H1 (cell line): ENCODE data around the gene IL36RN. TPM values are rescaled to one million over a fixed set of nuclear protein-coding genes. Genes with fewer than 3 reads are reported as not detected.

ENCODE experiments used
- CTCF ChIA-PET: fragments of 300-600 bp; sonication (Branson Sonifier 250); formaldehyde crosslinking; loops from one replicate; lab custom pipeline; 2021; ENCODE audit not compliant: partially characterized antibody; lab: Charles Lee
- POLR2A ChIA-PET: fragments of 300-600 bp; sonication (Branson Sonifier 250); formaldehyde crosslinking; loops from one replicate; lab custom pipeline; 2021; ENCODE audit warnings: inconsistent platforms; ENCODE audit not compliant: partially characterized antibody; lab: Charles Lee
- DNase-seq, 2 experiments: peaks; one replicate each; pipeline versions ENCODE4 v3.0.0 to v3.0.0-alpha.2; 2010 to 2022; ENCODE audit warnings: low spot score in 2 of 2, low read depth in 1 of 2, mixed read lengths in 1 of 2
- FAIRE-seq: peaks from 2 replicates; lab custom pipeline; 2011; peaks lifted over from hg19 to GRCh38; lab: Jason Lieb, UNC
- H2AFZ ChIP-seq: 2 replicates; pipeline ENCODE4 v1.8.1; 2012; ENCODE audit warnings: low read length, inconsistent platforms
- H2AK5ac ChIP-seq: 2 replicates; pipeline ENCODE4 v1.6.1; 2013; ENCODE audit warnings: low read depth, low read length
- H2BK120ac ChIP-seq: replicated peaks from 2 replicates; pipeline ENCODE3; 2013; ENCODE audit warnings: low read depth, low read length, inconsistent platforms
- H2BK12ac ChIP-seq: 2 replicates; pipeline ENCODE4 v1.6.1; 2013; ENCODE audit warnings: low read depth, low read length
- H2BK15ac ChIP-seq: 2 replicates; pipeline ENCODE4 v1.6.1; 2013; ENCODE audit warnings: low read length
- H2BK20ac ChIP-seq: 2 replicates; pipeline ENCODE4 v1.6.1; 2013; ENCODE audit warnings: low read length
- H2BK5ac ChIP-seq: 2 replicates; pipeline ENCODE4 v1.6.1; 2013; ENCODE audit warnings: low read depth, low read length
- H3K14ac ChIP-seq: 2 replicates; pipeline ENCODE4 v1.6.1; 2013; ENCODE audit warnings: inconsistent platforms; ENCODE audit not compliant: insufficient read length
- H3K18ac ChIP-seq: 2 replicates; pipeline ENCODE4 v1.6.1; 2013; ENCODE audit warnings: low read length; ENCODE audit errors: extremely low read depth
- H3K23ac ChIP-seq: 2 replicates; pipeline ENCODE4 v1.6.1; 2013; ENCODE audit warnings: inconsistent platforms; ENCODE audit not compliant: insufficient read length
- H3K23me2 ChIP-seq: 2 replicates; pipeline ENCODE4 v1.6.1; 2013; ENCODE audit warnings: low read depth, low read length
- H3K27ac ChIP-seq: 2 replicates; pipeline ENCODE4 v1.6.1; 2011; ENCODE audit warnings: low read depth, low read length, inconsistent platforms
- H3K27me3 ChIP-seq, 4 experiments: replicated peaks in 1 of 4; 1 replicate in 1 of 4; 2 replicates in 3 of 4; pipeline versions ENCODE4 v1.6.1 to v1.8.1; 2011 to 2013; ENCODE audit warnings: low read length in 3 of 4, mild to moderate bottlenecking in 3 of 4, inconsistent platforms in 2 of 4, mixed read lengths in 2 of 4, moderate library complexity in 1 of 4; ENCODE audit not compliant: control insufficient read depth in 3 of 4, insufficient read depth in 3 of 4; ENCODE audit errors: extremely low read depth in 1 of 4
- H3K36me3 ChIP-seq, 4 experiments: 2 replicates each; pipeline versions ENCODE4 v1.6.1 to v1.8.1; 2011 to 2013; ENCODE audit warnings: mild to moderate bottlenecking in 4 of 4, low read length in 3 of 4, moderate library complexity in 2 of 4, control low read depth in 1 of 4, inconsistent platforms in 1 of 4; ENCODE audit not compliant: insufficient read depth in 4 of 4, control insufficient read depth in 2 of 4
- H3K4ac ChIP-seq: replicated peaks from 2 replicates; pipeline ENCODE3; 2013; ENCODE audit warnings: low read length, low read depth, mixed read lengths, inconsistent platforms; ENCODE audit not compliant: insufficient read length
- H3K4me1 ChIP-seq, 4 experiments: replicated peaks in 1 of 4; 1 replicate in 1 of 4; 2 replicates in 3 of 4; pipeline versions ENCODE4 v1.6.1 to v1.8.1; 2011 to 2013; ENCODE audit warnings: low read length in 3 of 4, inconsistent platforms in 2 of 4, mixed read lengths in 1 of 4; ENCODE audit not compliant: insufficient read depth in 4 of 4, control insufficient read depth in 3 of 4
- H3K4me2 ChIP-seq, 2 experiments: 2 replicates each; pipeline versions ENCODE4 v1.6.1 to v1.8.1; 2011 to 2013; ENCODE audit warnings: low read depth in 2 of 2, low read length in 2 of 2, control low read depth in 1 of 2, inconsistent platforms in 1 of 2, mild to moderate bottlenecking in 1 of 2; ENCODE audit not compliant: insufficient read depth in 1 of 2
- H3K4me3 ChIP-seq, 4 experiments: fragments of 200-600, 300-600 bp in 1 of 4; sonication (generic), shearing (Covaris generic), sonication (Bioruptor Twin) in 1 of 4; 2 replicates each; pipeline versions ENCODE4 v1.5.1 to v1.8.1; 2011 to 2016; ENCODE audit warnings: low read length in 4 of 4, low read depth in 3 of 4, control low read depth in 2 of 4, inconsistent platforms in 2 of 4, mild to moderate bottlenecking in 2 of 4, mixed read lengths in 1 of 4, moderate library complexity in 1 of 4; ENCODE audit not compliant: insufficient read depth in 2 of 4; ENCODE audit errors: extremely low read depth in 1 of 4
- H3K56ac ChIP-seq: replicated peaks from 2 replicates; pipeline ENCODE3; 2013; ENCODE audit warnings: low read depth, mild to moderate bottlenecking, mixed read lengths, low read length, inconsistent platforms; ENCODE audit not compliant: insufficient read length
- H3K79me1 ChIP-seq: 2 replicates; pipeline ENCODE4 v1.6.1; 2013; ENCODE audit warnings: low read depth, low read length, control low read depth
- H3K79me2 ChIP-seq, 2 experiments: 2 replicates each; pipeline versions ENCODE4 v1.6.1 to v1.8.1; 2012 to 2013; ENCODE audit warnings: low read length in 2 of 2, mild to moderate bottlenecking in 2 of 2, inconsistent platforms in 1 of 2; ENCODE audit not compliant: insufficient read depth in 2 of 2, control insufficient read depth in 1 of 2
- H3K9ac ChIP-seq, 4 experiments: replicated peaks in 1 of 4; 1 replicate in 1 of 4; 2 replicates in 3 of 4; pipeline versions ENCODE4 v1.6.1 to v1.8.1; 2011 to 2013; ENCODE audit warnings: low read depth in 3 of 4, low read length in 3 of 4, control low read depth in 2 of 4, mild to moderate bottlenecking in 2 of 4, moderate library complexity in 2 of 4, inconsistent platforms in 1 of 4; ENCODE audit errors: extremely low read depth in 1 of 4
- H3K9me3 ChIP-seq, 2 experiments: 2 replicates each; pipeline versions ENCODE4 v1.6.1 to v1.8.1; 2012 to 2013; ENCODE audit warnings: mild to moderate bottlenecking in 2 of 2, moderate library complexity in 2 of 2, control low read depth in 1 of 2, inconsistent platforms in 1 of 2, low read depth in 1 of 2, low read length in 1 of 2, mixed read lengths in 1 of 2; ENCODE audit not compliant: insufficient read depth in 2 of 2
- H4K20me1 ChIP-seq, 2 experiments: replicated peaks in 1 of 2; 2 replicates each; pipeline versions ENCODE3 to v1.8.1; 2011 to 2013; ENCODE audit warnings: inconsistent platforms in 2 of 2, low read length in 2 of 2, mild to moderate bottlenecking in 1 of 2; ENCODE audit not compliant: insufficient read depth in 2 of 2, control insufficient read depth in 1 of 2
- H4K5ac ChIP-seq: 2 replicates; pipeline ENCODE4 v1.6.1; 2013; ENCODE audit warnings: low read length, low read depth, mixed read lengths, inconsistent platforms; ENCODE audit not compliant: insufficient read length
- H4K8ac ChIP-seq: 2 replicates; pipeline ENCODE4 v1.8.0; 2013; ENCODE audit warnings: mild to moderate bottlenecking, moderate library complexity, low read length, inconsistent platforms; ENCODE audit not compliant: insufficient read depth; ENCODE audit errors: extremely low read depth
- H4K91ac ChIP-seq: replicated peaks from 2 replicates; pipeline ENCODE3; 2013; ENCODE audit warnings: low read length, mixed read lengths, inconsistent platforms; ENCODE audit not compliant: insufficient read length
- EP300 ChIP-seq, 2 experiments: IDR thresholded peaks; 1 replicate in 1 of 2; 2 replicates in 1 of 2; pipeline ENCODE4 v1.6.1; 2011 to 2012; ENCODE audit warnings: low read depth in 2 of 2, low read length in 2 of 2, mild to moderate bottlenecking in 2 of 2, borderline replicate concordance in 1 of 2, inconsistent platforms in 1 of 2, moderate library complexity in 1 of 2
- MAFK ChIP-seq: IDR thresholded peaks from 2 replicates; pipeline ENCODE4 v1.6.1; 2012; ENCODE audit warnings: low read depth, mild to moderate bottlenecking, improper control_type of control experiment, low read length
- POLR2A ChIP-seq, 2 experiments: IDR thresholded peaks; 1 replicate in 1 of 2; 2 replicates in 1 of 2; pipeline ENCODE4 v1.6.1; 2011; ENCODE audit warnings: low read depth in 2 of 2, low read length in 2 of 2, mild to moderate bottlenecking in 2 of 2; ENCODE audit errors: control extremely low read depth in 1 of 2
- POLR2AphosphoS5 ChIP-seq: IDR thresholded peaks from 2 replicates; pipeline ENCODE4 v1.6.1; 2011; ENCODE audit warnings: low read depth, low read length
- WGBS, 2 experiments: shearing (Covaris generic) in 1 of 2; methylation state at CpG; one replicate each; pipeline versions ENCODE4 v1.1.6 to v1.1.7; 2013 to 2015; ENCODE audit warnings: low lambda C conversion rate in 2 of 2, mixed read lengths in 2 of 2, inconsistent platforms in 1 of 2, low coverage in 1 of 2, missing lambda C conversion rate in 1 of 2; ENCODE audit not compliant: insufficient replicate concordance in 2 of 2, insufficient coverage in 1 of 2, insufficient read length in 1 of 2; ENCODE audit errors: extremely low coverage in 1 of 2, missing lambda C conversion rate in 1 of 2; 5-methylcytosine and 5-hydroxymethylcytosine counted together
- polyA plus RNA-seq, 7 experiments: library from polyadenylated mRNA; depleted of rRNA in 3 of 7; stranded (reverse) in 5 of 7; unstranded in 2 of 7; fragments of >200 nt in 5 of 7; fragments of 200-250 nt in 2 of 7; gene quantifications; 1 replicate in 5 of 7; 2 replicates in 1 of 7; 4 replicates in 1 of 7; pipeline versions ENCODE4 v1.2.1 to v1.2.3, GENCODE V29; 2011 to 2013; ENCODE audit warnings: missing spikeins in 2 of 7, mixed read lengths in 2 of 7
- total RNA-seq: library from RNA; stranded (reverse); fragmentation: NEBNext Ultra II Directional; extraction: Animal tissue kit (Norgen Biotek cat#: 25700); gene quantifications from 2 replicates; pipeline ENCODE4 v1.2.1, GENCODE V29; 2021

IL36RN gene
- total and polyA plus RNA-seq, 2 of the 8 experiments (the other 6 are each of a cell fraction or from before 2014, with no cell fraction given) = not detected

DNA sequence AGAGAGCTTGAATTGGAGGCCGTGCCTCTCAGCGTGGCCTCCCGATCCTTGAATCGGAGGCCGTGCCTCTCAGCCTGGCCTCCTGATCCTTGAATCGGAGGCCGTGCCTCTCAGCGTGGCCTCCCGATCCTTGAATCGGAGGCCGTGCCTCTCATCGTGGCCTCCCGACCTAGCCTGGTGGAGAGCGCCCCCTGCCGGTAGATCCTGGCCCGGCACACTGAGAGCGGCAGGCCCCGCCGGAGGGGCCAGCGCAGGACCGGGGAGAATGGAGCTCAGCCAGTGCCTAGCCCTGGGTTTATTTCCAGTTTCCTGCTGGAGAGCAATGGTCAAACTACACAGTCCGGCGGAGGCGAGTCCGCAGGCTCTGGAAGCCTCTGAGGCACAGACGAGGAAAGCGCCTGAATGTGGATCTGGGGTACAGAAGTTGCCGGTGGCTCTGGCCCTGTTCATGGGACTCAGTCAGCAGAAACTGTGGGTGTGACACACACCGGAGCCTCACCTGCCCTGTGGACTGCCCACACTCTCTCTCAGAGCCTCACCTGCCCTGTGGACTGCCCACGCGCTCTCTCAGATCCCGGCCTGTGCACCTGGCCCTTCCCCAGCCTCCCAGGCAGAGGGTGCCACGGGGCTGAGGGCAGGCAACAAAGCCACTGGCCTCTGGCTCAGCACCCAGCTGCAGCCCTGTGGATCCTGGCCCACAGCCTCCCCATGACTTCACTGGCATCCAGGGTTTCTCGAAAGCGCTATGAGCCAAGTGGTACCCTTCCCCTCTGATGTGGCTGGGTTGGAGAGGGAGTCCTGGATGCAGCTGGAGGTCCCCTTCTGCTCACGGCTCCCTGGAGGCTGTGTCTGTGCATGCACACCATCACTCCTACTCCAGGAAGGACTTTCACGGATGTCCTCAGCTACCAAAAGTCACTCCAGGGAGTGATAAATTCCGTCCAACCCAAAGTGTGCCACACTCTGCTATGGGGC is 7.8 kb upstream of the IL36RN start:
- Histone ChIP-seq H3K4me2 (no peak overlapping the region), H3K27ac (no peak overlapping the region), H3K14ac (no peak overlapping the region), H3K27me3 (no peaks in the 10 kb centered on the region), H4K8ac (no peak overlapping the region), H3K23ac (no peak overlapping the region), H4K91ac (no peak overlapping the region), H3K4me1 (no peaks in the 10 kb centered on the region), H3K56ac (no peak overlapping the region), H2BK120ac (no peak overlapping the region), H2BK15ac (no peak overlapping the region), H3K4me3 (no peak overlapping the region), H2BK20ac (no peak overlapping the region), H3K18ac (no peak overlapping the region), H4K5ac (no peak overlapping the region), H3K79me1 (no peaks in the 10 kb centered on the region), H3K36me3 (no peaks in the 10 kb centered on the region), H2AK5ac (no peak overlapping the region), H3K23me2 (no peaks in the 10 kb centered on the region), H3K9ac (no peak overlapping the region), H2BK12ac (no peak overlapping the region), H2AFZ (no peak overlapping the region), H3K9me3 (peaks cover 24 to 33% of the 10 kb centered on the region in 2 experiments), H3K4ac (no peak overlapping the region), H4K20me1 (no peaks in the 10 kb centered on the region), H2BK5ac (no peak overlapping the region), H3K79me2 (no peaks in the 10 kb centered on the region)
- no peak for DNase-seq
- TF ChIP-seq POLR2A (IDR thresholded peaks at IDR 0.05; ENCODE audit: control extremely low read depth in 1 of 2, low read depth in 2 of 2, low read length in 2 of 2) = no peak
- no peak for TF ChIP-seq MAFK
- no peak for TF ChIP-seq POLR2AphosphoS5
- TF ChIP-seq EP300 (IDR thresholded peaks at IDR 0.05; ENCODE audit: borderline replicate concordance in 1 of 2, low read depth in 2 of 2, low read length in 2 of 2) = no peak
- WGBS, 2 experiments = 89% methylated on average over 26 of the region's 38 CpGs; no CpG with 5 or more reads in 1 of the 2 experiments
- FAIRE-seq = no peak
- ChIA-PET POLR2A (no interaction called here), CTCF (no interaction called here)
